GM23338 (cell line): ENCODE measurements around the gene TEX14. TPM values are rescaled to one million over a fixed set of nuclear protein-coding genes. Genes with fewer than 3 reads are reported as not detected.

Experiments used
- CREB1 ChIP-seq: fragments of 250-450 bp; sonication (Bioruptor Pico); IDR thresholded peaks from 2 replicates; pipeline ENCODE4 v1.5.0; 2020; ENCODE audit warnings: low read depth, mild to moderate bottlenecking, moderate library complexity
- ETS1 ChIP-seq: IDR thresholded peaks from 2 replicates; pipeline ENCODE4 v1.6.1; 2016; ENCODE audit warnings: antibody characterized with exemption
- EZH2phosphoT487 ChIP-seq: fragments of 200-600 bp; sonication (generic); IDR thresholded peaks from one replicate; pipeline ENCODE4 v1.8.1; 2018; ENCODE audit warnings: antibody characterized with exemption; ENCODE audit not compliant: unreplicated experiment
- JUNB ChIP-seq: IDR thresholded peaks from one replicate; pipeline ENCODE4 v1.6.1; 2016; ENCODE audit warnings: antibody characterized with exemption; ENCODE audit not compliant: unreplicated experiment
- NANOG ChIP-seq: IDR thresholded peaks from 2 replicates; pipeline ENCODE4 v1.6.1; 2016; ENCODE audit warnings: antibody characterized with exemption, borderline replicate concordance
- ZNF114 ChIP-seq: fragments of 250-450 bp; sonication (Bioruptor Pico); IDR thresholded peaks from 2 replicates; pipeline ENCODE4 v1.5.0; 2020; ENCODE audit warnings: mild to moderate bottlenecking, moderate library complexity
- polyA plus RNA-seq: library from polyadenylated mRNA; unstranded; fragments of >200 nt; fragmentation: Nextera tagmentation; extraction: Ambion mirVana; gene quantifications from 2 replicates; pipeline ENCODE4 v1.2.1, GENCODE V29; 2016
- small RNA-seq: library from RNA; depleted of rRNA; stranded (forward); fragments of <200 nt; gene quantifications from one replicate; pipeline ENCODE3, GENCODE V24; 2014; ENCODE audit warnings: low replicate concordance
- total RNA-seq: library from RNA; depleted of rRNA; stranded (reverse); fragments of >200 nt; shearing (Covaris generic); gene quantifications from 2 replicates; pipeline ENCODE4 v1.2.3, GENCODE V29; 2014; rRNA removed
- TF ChIP-seq, protein P1 (sequence below): IDR thresholded peaks from one replicate; pipeline ENCODE4 v1.6.1; 2018; ENCODE audit warnings: antibody characterized with exemption; ENCODE audit not compliant: unreplicated experiment

Gene TEX14
- total and polyA plus RNA-seq, 2 experiments from 2014 or later, result 0.80 to 2.6 TPM

- TF ChIP-seq ZNF114 (no peak), NANOG (no peak), EZH2phosphoT487 (no peak), ETS1 (no peak), CREB1 (CRISPR knock-in tag) (no peak), JUNB (no peak)
- TF ChIP-seq, protein P1, sequence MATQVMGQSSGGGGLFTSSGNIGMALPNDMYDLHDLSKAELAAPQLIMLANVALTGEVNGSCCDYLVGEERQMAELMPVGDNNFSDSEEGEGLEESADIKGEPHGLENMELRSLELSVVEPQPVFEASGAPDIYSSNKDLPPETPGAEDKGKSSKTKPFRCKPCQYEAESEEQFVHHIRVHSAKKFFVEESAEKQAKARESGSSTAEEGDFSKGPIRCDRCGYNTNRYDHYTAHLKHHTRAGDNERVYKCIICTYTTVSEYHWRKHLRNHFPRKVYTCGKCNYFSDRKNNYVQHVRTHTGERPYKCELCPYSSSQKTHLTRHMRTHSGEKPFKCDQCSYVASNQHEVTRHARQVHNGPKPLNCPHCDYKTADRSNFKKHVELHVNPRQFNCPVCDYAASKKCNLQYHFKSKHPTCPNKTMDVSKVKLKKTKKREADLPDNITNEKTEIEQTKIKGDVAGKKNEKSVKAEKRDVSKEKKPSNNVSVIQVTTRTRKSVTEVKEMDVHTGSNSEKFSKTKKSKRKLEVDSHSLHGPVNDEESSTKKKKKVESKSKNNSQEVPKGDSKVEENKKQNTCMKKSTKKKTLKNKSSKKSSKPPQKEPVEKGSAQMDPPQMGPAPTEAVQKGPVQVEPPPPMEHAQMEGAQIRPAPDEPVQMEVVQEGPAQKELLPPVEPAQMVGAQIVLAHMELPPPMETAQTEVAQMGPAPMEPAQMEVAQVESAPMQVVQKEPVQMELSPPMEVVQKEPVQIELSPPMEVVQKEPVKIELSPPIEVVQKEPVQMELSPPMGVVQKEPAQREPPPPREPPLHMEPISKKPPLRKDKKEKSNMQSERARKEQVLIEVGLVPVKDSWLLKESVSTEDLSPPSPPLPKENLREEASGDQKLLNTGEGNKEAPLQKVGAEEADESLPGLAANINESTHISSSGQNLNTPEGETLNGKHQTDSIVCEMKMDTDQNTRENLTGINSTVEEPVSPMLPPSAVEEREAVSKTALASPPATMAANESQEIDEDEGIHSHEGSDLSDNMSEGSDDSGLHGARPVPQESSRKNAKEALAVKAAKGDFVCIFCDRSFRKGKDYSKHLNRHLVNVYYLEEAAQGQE, result no peak
Observed at GRCh38 chr17:58507123-58507634, 184.7 kb downstream of the TEX14 start (continued).

Small RNA genes within 50 kb of the gene (small RNA-seq; reads per million reads assigned to genes)
- gene AC011195.1 (not detected), gene RF00012 (not detected), gene RNU1-108P (0.10 reads per million), gene RNU1-52P (not detected), gene RNU1-85P (1.7 reads per million, percentile 77 among the genes with 10 or more reads in this experiment)

Other genes starting within 250 kb of the TEX14 start
- 0.23 and 0.24 TPM in 2 replicates for gene HSF5, start 203.6 kb downstream of the TEX14 start, total RNA-seq
- not detected in 2 replicates for gene HSF5, start 203.6 kb downstream of the TEX14 start, polyA plus RNA-seq
- gene MTMR4, start 177.4 kb downstream of the TEX14 start, total RNA-seq, result 40.2 and 42.2 TPM in 2 replicates
- 8.8 and 11.1 TPM in 2 replicates for gene MTMR4, start 177.4 kb downstream of the TEX14 start, polyA plus RNA-seq
- 9.3 and 19.6 TPM in 2 replicates for gene RAD51C, start 557 bp upstream of the TEX14 start, total RNA-seq
- gene RAD51C, start 557 bp upstream of the TEX14 start, polyA plus RNA-seq, result 25.5 and 33.6 TPM in 2 replicates
- gene PPM1E, start 63.8 kb upstream of the TEX14 start, total RNA-seq, result 13.8 and 15.8 TPM in 2 replicates
- gene PPM1E, start 63.8 kb upstream of the TEX14 start, polyA plus RNA-seq, result 1.9 and 2.1 TPM in 2 replicates